GM18526 (cell line): ENCODE results near the gene SBSN.

Experiments used
- POLR2A ChIP-seq: IDR thresholded peaks from 3 replicates; pipeline ENCODE4 v1.6.1; 2011; ENCODE audit not compliant: insufficient read length; ENCODE audit errors: extremely low read depth

SBSN gene

GRCh38 chr19:35557539-35558399, 29.7 kb upstream of the SBSN start:
- TF ChIP-seq POLR2A: no peak

GRCh38 chr19:35556846-35557538, 28.9 kb upstream of the SBSN start:
- no peak for TF ChIP-seq POLR2A

- TF ChIP-seq POLR2A: no peak
Measured at GRCh38 chr19:35556025-35556590, 28.0 kb upstream of the SBSN start.

- no peak for TF ChIP-seq POLR2A
Measured at GRCh38 chr19:35555301-35556005, 27.3 kb upstream of the SBSN start.

GRCh38 chr19:35554076-35554475, 26.0 kb upstream of the SBSN start:
- TF ChIP-seq POLR2A: no peak

- TF ChIP-seq POLR2A: no peak
Measured at GRCh38 chr19:35553385-35554000, 25.4 kb upstream of the SBSN start.

- no peak for TF ChIP-seq POLR2A
Measured at GRCh38 chr19:35552534-35553384, 24.6 kb upstream of the SBSN start.

GRCh38 chr19:35551091-35551810, 23.1 kb upstream of the SBSN start:
- no peak for TF ChIP-seq POLR2A

GRCh38 chr19:35549879-35550523, 21.9 kb upstream of the SBSN start:
- no peak for TF ChIP-seq POLR2A

- no peak for TF ChIP-seq POLR2A
Measured at GRCh38 chr19:35549174-35549788, 21.2 kb upstream of the SBSN start.

GRCh38 chr19:35546532-35546931, 18.4 kb upstream of the SBSN start:
- no peak for TF ChIP-seq POLR2A

GRCh38 chr19:35545855-35546381, 17.8 kb upstream of the SBSN start:
- no peak for TF ChIP-seq POLR2A
